PFSK-1 (cell line): ENCODE data around the gene FBN1.

Experiments used
- FOXP2 ChIP-seq: optimal IDR thresholded peaks from 2 replicates; pipeline ENCODE3; 2011; ENCODE audit warnings: borderline replicate concordance, control low read depth, inconsistent platforms; ENCODE audit not compliant: insufficient read depth; ENCODE audit errors: extremely low read length, extremely low read depth
- POLR2AphosphoS5 ChIP-seq: IDR thresholded peaks from 2 replicates; pipeline ENCODE4 v1.6.1; 2012; ENCODE audit warnings: low read depth, mild to moderate bottlenecking, control low read depth, low read length, moderate library complexity
- SIN3A ChIP-seq: IDR thresholded peaks from 2 replicates; pipeline ENCODE4 v1.6.1; 2012; ENCODE audit warnings: mild to moderate bottlenecking, low read length, moderate library complexity, borderline replicate concordance; ENCODE audit not compliant: insufficient read depth
- TAF1 ChIP-seq: IDR thresholded peaks from 2 replicates; pipeline ENCODE4 v1.6.1; 2012; ENCODE audit warnings: low read length, control low read depth, borderline replicate concordance; ENCODE audit not compliant: insufficient read depth
- TF ChIP-seq, protein P1 (sequence below), 2 experiments: IDR thresholded peaks; 2 replicates each; pipeline versions ENCODE4 v1.6.1 to v1.8.0; 2011 to 2012; ENCODE audit warnings: low read depth in 2 of 2, low read length in 2 of 2, control low read depth in 1 of 2, inconsistent platforms in 1 of 2, mild to moderate bottlenecking in 1 of 2, moderate library complexity in 1 of 2; ENCODE audit not compliant: insufficient read depth in 1 of 2

The FBN1 gene

DNA sequence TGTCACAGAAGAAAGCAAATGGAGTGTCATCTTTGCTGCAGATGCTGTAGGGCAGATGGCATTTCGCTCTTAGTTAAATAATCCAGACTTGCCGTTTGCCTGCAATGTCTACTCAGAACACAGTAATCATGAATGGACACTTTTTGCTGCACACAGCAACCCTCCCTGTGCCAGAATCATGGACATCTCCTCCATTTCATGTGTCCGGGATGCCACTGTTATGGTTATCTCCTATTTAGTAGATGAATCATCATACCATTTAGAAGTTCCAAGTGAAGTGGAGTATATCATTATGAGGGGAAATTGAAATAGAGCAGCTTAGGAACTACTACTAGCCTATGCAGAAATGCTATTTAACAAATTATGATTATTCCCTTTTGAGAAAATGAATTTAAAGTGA is 195.8 kb downstream of the FBN1 start:
- no peak for TF ChIP-seq SIN3A
- TF ChIP-seq, protein P1, sequence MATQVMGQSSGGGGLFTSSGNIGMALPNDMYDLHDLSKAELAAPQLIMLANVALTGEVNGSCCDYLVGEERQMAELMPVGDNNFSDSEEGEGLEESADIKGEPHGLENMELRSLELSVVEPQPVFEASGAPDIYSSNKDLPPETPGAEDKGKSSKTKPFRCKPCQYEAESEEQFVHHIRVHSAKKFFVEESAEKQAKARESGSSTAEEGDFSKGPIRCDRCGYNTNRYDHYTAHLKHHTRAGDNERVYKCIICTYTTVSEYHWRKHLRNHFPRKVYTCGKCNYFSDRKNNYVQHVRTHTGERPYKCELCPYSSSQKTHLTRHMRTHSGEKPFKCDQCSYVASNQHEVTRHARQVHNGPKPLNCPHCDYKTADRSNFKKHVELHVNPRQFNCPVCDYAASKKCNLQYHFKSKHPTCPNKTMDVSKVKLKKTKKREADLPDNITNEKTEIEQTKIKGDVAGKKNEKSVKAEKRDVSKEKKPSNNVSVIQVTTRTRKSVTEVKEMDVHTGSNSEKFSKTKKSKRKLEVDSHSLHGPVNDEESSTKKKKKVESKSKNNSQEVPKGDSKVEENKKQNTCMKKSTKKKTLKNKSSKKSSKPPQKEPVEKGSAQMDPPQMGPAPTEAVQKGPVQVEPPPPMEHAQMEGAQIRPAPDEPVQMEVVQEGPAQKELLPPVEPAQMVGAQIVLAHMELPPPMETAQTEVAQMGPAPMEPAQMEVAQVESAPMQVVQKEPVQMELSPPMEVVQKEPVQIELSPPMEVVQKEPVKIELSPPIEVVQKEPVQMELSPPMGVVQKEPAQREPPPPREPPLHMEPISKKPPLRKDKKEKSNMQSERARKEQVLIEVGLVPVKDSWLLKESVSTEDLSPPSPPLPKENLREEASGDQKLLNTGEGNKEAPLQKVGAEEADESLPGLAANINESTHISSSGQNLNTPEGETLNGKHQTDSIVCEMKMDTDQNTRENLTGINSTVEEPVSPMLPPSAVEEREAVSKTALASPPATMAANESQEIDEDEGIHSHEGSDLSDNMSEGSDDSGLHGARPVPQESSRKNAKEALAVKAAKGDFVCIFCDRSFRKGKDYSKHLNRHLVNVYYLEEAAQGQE (IDR thresholded peaks at IDR 0.05; ENCODE audit: insufficient read depth in 1 of 2, low read depth in 2 of 2, low read length in 2 of 2) = no peak
- TF ChIP-seq FOXP2 = no peak
- TF ChIP-seq POLR2AphosphoS5 = no peak
- no peak for TF ChIP-seq TAF1

DNA sequence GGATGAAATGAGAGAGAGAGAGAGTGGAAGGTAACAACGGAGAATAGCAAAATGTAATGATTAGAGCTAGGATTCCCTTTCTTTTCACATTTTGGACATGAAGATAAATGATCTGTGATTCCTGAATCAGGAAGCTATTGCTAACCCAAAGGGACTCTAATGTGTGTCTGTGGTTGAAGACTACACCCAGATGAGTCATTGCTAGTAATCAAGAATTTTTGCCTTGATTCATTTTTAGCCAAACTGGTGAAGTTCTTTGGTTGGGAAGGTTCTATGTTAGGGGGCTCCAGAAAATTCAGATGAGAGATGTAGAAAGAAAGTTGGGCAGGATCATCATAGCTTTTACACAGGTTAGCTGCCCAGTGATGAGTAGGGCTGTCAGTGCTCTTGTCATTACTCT is 197.9 kb downstream of the FBN1 start:
- TF ChIP-seq POLR2AphosphoS5 (no peak), SIN3A (no peak), TAF1 (no peak)

DNA sequence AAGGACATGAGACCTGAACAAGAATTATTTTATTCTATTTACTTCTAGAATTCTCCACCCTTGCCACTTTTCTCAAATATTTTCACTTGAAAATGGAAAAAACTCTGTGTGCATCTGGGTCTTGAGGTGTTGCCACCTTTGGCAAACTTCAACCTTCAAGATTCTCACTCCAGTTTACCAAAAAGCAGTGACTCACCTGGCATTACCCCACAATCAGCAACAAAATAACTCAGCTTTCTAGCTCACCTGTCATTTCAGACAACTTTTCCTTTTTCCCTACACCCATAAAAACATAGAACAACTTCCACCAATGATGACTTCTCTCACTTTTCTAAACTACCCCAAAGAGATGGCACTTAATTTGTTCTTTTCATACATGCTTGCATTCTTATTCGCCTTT is 198.5 kb downstream of the FBN1 start:
- TF ChIP-seq TAF1 (no peak), POLR2AphosphoS5 (no peak), SIN3A (no peak), FOXP2 (no peak)
- TF ChIP-seq, protein P1 (IDR thresholded peaks at IDR 0.05; ENCODE audit: insufficient read depth in 1 of 2, low read depth in 2 of 2, low read length in 2 of 2) = no peak

DNA sequence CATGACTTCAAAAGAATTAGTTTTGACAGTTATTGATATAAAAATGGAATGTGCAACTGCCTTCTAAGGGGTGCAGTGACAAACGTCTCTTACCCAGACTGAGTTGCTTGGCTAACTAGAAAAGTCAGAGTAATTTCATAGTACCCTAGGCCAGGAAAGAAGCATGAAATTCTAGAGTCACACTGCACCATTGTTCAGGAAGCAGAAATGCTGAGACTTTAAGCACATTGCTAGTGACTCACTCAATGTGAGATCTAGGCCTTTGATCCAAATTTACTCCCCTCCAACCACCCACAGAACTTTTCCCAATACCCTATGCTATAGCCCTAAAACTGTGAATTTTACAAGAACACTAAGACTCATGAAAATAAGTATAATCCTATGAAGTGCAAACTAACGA is 203.5 kb downstream of the FBN1 start:
- TF ChIP-seq FOXP2 (no peak), POLR2AphosphoS5 (no peak), TAF1 (no peak), SIN3A (no peak)
- TF ChIP-seq, protein P1 (IDR thresholded peaks at IDR 0.05; ENCODE audit: insufficient read depth in 1 of 2, low read depth in 2 of 2, low read length in 2 of 2) = no peak

DNA sequence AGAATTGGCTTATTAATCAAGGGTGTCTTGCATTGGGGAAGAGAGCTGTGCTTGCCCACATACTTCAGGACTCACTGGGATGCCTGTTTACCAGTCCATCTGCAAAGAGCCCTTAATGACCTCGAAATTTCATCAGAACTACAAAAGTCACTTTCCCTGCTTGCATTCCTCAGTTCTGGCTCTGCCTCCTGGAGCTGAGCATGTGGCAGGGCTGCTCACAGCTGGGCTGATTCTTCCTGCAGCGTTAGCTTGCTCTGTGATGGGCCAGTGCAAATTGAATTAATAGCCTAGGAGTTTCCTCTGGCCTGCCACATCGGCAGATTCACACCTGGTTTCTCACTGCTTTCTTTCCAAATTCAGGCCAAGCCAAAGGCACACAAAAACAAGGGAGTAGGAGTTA is 205.4 kb downstream of the FBN1 start:
- TF ChIP-seq FOXP2 (no peak), SIN3A (no peak), POLR2AphosphoS5 (no peak), TAF1 (no peak)
- TF ChIP-seq, protein P1 (IDR thresholded peaks at IDR 0.05; ENCODE audit: insufficient read depth in 1 of 2, low read depth in 2 of 2, low read length in 2 of 2) = no peak

DNA sequence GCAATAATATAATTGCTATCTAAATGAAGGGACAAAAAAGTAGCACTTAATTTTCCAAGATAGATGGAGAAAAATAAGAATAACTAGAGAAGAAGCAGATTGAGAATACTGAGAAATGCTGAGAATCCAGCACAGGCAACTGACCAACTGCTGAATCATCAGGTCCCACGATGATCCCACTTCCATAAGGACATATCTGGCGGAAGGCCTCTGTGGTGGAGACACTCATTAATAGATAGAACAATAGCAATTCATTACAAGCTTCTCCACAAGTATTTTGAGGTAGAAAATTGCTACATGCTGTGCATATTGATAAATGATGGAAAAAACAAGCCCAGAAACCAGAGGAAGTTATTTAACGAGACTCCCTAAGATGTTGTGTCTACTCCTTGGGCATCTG is 208.3 kb downstream of the FBN1 start:
- TF ChIP-seq POLR2AphosphoS5 (no peak), TAF1 (no peak), SIN3A (no peak), FOXP2 (no peak)
- TF ChIP-seq, protein P1 (IDR thresholded peaks at IDR 0.05; ENCODE audit: insufficient read depth in 1 of 2, low read depth in 2 of 2, low read length in 2 of 2) = no peak
